Stromal cell of bone marrow (primary cell): ENCODE measurements around the gene KPNA6.
"Not testable (repeated sequence)": the region's sequence is repeated elsewhere in the genome, so short reads cannot be mapped to it uniquely, and the experiment has no call there.

Source experiments
- DNase-seq: peaks from one replicate; pipeline ENCODE4 v3.0.0-alpha.2; 2012; ENCODE audit warnings: low read depth

KPNA6 gene

DNA sequence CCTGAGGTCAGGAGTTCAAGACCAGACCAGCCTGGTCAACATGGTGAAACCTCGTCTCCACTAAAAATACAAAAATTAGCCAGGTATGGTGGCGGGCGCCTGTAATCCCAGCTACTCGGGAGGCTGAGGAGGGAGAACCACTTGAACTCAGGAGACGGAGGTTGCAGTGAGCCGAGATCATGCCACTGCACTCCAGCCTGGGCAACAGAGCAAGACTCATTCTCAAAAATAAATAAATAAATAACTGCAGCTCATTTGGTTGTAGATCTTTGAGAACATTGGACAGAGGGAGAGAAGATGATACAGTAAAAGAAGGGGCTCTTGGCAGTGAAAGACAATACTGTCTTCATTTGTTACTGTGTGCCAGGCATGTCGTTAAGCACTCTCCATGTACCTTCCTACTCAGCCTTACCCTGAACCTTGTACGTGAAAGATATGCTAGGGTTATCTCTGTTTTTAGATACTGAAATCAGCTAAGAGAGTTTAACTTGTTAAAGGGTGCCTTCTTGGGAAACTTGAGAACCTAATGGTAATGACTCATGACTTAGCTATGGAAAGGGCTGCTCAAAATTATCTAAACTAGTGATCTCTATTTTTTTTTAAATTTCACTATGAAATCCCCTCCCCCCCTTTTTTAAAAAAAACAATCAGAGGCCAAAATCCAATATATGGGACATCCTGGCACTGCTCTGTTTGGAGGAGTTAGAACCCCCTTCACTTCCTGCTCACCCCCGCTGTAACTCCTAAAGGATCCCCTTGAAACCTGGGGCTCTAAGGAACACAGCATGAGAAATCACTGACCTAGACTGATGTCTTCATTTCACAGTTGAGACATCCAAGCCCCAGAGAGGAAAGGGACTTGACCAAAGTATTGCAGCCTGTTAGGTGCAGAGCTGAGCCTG, 6.8 kb upstream of the KPNA6 start:
- no peak for DNase-seq

DNA sequence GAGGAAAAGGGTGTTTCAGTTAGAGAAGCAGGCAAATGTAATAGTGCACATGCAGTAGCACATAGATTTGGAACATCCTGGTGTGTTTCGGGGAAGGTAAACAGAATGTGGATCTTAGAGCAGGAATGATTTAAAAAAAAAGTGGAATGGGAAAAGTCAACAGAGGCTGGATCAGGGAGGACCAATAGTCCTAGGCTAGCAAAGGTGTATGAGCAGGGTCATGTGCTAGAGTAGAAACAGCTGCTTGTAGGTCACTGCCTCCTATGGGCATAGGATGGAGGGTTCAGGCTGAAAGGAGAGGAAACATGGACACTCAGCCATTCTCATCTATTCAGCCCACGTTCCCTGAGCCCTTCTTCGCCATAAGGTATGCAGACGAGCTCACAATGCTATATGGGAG, 3.7 kb upstream of the KPNA6 start:
- no peak for DNase-seq

DNA sequence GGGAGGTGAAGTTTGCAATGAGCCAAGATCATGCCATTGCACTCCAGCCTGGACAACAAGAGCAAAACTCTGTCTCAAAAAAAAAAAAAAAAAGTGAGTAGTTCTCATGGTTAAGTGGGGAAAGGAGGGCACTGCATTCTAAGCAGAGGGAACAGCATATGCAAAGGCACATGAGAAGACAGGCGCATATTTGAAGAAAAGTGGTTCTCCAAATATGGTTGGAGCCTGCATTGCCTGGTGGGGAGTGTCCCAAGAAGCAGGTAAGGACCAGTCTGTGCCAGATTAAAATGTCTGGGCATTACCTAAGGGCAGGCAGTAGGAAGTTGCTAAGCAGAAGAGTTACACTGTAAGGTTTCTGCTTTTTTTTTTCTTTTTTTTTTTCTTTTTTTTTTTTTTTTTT, 2.5 kb upstream of the KPNA6 start:
- DNase-seq, result no peak

- no peak for DNase-seq
These were observed 1.1 kb upstream of the KPNA6 start for GRCh38 chr1:32106663-32107275.

GRCh38 chr1:32111040-32111623, 3.3 kb downstream of the KPNA6 start:
- no peak for DNase-seq

- DNase-seq, result no peak
These were observed 3.9 kb downstream of the KPNA6 start for GRCh38 chr1:32111789-32112188.

- DNase-seq, result no peak
These were observed 5.0 kb downstream of the KPNA6 start for GRCh38 chr1:32112806-32113375.

- not testable (repeated sequence) for DNase-seq
These were observed 5.6 kb downstream of the KPNA6 start for GRCh38 chr1:32113436-32113835.

DNA sequence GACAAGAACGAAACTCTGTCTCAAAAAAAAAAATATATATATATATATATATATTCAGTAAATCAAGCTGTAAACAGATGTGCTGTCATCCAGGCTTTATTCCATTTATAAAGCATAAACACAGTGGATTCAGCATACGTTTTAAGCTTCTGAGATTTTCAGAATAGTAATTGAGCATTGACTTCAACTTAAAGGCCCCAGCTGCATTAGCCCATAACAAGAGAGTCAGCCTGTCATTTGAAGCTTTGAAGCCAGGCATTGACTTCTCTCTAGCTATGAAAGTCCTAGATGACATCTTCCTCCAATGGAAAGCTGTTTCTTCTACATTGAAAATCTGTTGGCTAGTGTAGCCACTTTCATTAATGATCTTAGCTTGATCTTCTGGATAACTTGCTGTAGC, 6.6 kb downstream of the KPNA6 start:
- DNase-seq, result no peak

DNA sequence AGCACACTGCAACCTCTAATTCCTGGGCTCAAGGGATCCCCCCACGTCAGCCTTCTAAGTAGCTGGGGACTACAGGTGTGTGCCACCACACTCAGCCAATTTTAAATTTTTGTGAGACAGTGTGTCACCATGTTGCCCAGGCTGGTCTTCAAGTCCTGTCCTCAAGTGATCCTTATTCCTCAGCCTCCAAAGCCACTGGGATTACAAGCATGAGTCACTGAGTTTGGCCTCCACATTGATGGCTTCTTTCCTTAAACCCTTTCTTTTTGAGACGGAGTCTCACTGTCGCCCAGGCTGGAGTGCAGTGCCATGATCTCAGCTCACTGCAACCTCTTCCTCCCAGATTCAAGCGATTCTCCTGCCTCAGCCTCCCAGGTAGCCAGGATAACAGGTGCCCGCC, 7.6 kb downstream of the KPNA6 start:
- DNase-seq, result no peak

- no peak for DNase-seq
These were observed 8.7 kb downstream of the KPNA6 start for GRCh38 chr1:32116531-32116930.

- no peak for DNase-seq
These were observed 14.3 kb downstream of the KPNA6 start for GRCh38 chr1:32122151-32122550.

DNA sequence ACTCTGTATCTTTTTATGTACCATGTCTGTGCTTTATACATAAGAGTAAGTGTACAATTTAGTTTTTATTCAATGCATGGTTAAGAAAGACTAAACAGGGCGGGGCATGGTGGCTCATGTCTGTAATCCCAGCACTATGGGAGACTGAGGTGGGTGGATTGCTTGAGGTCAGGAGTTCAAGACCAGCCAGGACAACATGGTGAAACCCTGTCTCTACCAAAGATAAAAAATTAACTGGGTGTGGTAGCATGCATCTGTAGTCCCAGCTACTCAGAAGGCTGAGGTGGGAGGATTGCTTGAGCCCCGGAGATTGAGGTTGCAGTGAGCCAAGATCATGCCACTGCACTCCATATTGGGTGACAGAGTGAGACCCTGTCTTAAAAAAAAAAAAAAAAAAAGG, 15.5 kb downstream of the KPNA6 start:
- DNase-seq, result not testable (repeated sequence)

- no peak for DNase-seq
These were observed 17.5 kb downstream of the KPNA6 start for GRCh38 chr1:32125313-32125712.

DNA sequence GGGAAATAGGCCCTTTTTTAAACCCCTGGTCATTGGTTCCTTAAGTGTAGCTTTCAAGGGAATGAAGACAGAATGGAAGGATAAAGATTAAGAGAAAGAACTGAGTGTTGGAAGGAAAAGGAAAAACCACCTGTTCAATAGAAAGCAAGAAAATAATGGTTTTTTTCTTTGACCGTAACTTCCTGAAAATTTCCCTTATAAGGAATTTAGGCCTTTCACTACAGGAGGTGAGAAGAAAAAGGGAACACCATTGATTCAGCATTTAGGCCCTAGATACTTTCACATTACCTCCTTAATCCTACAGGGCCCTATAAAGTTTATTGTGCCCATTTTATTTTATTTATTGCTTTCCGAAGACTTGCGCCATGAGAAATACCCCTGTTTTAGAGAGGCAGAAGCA, 18.9 kb downstream of the KPNA6 start:
- DNase-seq, result no peak

GRCh38 chr1:32127409-32128198, 19.7 kb downstream of the KPNA6 start:
- no peak for DNase-seq

- no peak for DNase-seq
These were observed 20.6 kb downstream of the KPNA6 start for GRCh38 chr1:32128479-32128878.

DNA sequence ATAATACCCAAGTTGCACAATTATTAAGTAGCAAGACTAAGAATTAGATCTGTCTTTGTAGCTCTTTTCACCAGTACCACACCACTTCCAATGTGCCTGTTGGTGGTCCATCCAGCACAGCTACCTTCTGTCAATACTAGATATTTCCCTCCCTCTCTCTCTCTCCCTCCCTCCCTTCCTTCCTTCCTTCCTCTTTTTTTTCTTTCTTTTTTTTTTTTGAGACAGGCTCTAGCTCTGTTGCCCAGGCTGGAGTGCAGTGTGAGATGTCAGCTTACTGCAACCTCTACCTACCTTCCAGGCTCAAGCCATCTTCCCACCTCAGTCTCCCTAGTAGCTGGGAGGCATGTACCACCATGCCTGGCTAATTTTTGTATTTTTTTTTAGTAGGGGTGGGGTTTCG, 21.1 kb downstream of the KPNA6 start:
- no peak for DNase-seq

DNA sequence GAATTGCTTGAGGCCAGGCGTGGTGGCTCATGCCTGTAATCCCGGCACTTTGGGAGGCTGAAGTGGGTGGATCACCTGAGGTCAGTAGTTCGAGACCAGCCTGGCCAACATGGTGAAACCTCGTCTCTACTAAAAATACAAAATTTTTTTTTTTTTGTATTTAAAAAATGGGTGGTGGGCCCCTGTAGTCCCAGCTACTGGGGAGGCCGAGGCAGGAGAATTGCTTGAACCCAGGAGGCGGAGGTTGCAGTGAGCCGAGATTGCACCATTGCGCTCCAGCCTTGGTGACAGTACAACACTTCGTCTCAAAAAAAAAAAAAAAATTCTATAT, 26.1 kb downstream of the KPNA6 start:
- not testable (repeated sequence) for DNase-seq

DNA sequence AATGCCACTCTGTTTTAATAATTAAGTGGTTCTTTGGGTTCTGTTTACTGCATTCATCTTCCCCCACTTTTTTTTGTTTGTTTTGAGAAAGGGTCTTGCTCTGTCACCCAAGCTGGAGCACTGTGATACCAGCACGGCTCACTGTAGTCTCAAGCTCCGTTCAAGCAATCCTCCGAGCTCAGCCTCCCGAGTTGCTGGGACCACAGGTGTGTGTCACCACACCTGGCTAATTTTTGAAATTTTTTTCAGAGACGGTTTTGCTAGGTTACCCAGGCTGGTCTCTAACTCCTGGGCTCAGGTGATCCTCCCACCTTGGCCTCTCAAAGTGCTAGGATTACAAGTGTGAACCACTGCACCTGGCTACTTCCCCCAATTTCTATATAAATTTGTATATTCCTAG, 29.3 kb downstream of the KPNA6 start:
- no peak for DNase-seq

DNA sequence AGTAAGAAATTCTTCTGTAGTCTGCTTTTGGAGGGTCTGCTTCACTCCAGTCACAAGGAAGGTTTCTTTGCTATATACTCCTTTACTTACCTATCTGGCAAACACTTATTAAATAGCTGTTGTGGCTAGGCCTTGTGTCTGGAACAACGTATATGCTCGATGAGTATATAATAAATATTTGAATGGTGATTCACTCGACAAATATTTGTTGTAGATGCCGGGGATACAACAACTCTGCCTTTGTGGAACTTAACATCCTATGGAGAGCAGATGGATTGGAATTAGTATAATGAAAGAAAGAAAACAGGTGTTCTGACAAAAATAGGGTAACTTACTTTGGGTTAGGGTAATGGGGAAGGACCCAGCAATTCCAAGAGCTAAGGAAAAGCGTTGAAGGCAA, 31.1 kb downstream of the KPNA6 start:
- no peak for DNase-seq
